Stimulated activated CD8-positive, alpha-beta memory T cell treated with anti-CD3 and anti-CD28 coated beads, Interleukin-12 subunit alpha, Interleukin-12 subunit beta, amount 100 ng/mL, for 1 hour (primary cell): ENCODE results near the gene KDELR1.

Experiments used
- DNase-seq: peaks from one replicate; pipeline ENCODE4 v3.0.0-alpha.2; 2020; ENCODE audit warnings: low read depth

KDELR1 gene

GRCh38 chr19:48391100-48392005 lies at the start of gene KDELR1:
Gene KDELR1 (minus strand): TSS chr19:48391551. CDS start chr19:48391358, 193 bp downstream.
- DNase-seq: peak; percentile 54

DNA sequence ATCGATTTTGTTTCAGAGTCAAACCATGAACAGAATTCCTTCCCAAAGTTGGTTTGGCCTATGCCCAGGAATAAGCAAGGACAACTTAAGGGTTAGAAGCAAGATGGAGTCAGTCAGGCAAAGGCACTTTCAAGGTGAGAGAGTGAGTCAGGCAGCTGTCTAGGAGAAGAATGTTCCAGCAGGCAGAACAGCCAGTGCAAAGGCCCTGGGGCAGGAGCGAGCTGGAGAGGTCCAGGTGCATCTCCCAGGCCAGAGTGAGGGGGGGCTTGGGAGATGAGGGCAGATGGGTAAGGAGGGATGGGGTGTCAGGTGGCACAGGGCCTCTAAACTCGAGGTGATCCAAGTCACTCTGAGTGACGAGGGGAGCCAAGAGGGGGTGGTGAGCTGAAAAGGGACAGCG lies 45.2 kb upstream of the KDELR1 start:
- no peak for DNase-seq

DNA sequence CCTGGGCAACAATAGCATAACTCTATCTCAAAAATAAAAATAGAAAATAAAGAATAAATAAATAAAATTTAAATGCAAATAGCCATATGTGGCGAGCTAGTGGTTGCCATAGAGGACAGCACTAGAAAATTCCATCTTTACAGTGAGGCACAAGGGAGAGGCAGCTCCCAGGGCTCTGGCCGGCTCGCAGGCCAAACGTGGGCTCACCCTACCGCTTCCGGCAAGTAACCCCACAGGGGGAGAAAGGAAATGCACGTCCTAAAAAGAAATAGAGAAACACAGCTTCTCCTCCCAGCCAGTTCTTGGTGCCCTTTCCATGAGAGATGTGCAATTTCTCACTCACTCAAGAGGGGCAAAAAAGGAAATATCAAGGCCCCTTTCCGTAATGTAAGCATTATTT lies 42.0 kb upstream of the KDELR1 start:
- no peak for DNase-seq

- no peak for DNase-seq
Measured at GRCh38 chr19:48428670-48429069, 37.3 kb upstream of the KDELR1 start.

DNA sequence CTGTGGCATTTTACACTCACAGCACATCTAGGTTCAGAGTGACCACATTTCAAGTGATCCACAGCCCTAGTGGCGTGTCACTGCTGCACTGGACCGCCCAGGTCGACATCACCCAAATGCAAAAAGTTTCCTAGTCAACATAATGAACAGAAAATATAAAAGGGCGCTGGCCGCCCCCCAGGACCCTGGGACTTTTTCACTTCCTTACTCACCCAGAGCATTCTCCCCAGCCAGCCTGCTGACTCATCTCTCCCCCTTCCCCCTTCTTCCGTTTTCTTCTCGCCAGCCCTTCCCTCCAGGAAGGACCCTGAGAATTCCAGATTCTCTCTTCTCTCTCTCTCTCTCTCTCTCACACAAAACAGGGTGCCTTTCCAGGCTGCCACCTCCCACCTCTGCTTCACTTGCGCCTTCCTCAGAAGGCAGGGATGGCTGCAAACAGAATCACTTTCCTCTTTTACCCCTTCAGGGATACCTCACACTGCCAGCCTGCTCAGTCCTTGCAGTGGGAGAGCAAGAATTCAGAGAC lies 33.4 kb upstream of the KDELR1 start:
- DNase-seq: no peak

GRCh38 chr19:48421548-48421947 lies 30.2 kb upstream of the KDELR1 start:
- DNase-seq: no peak

GRCh38 chr19:48419158-48419920 lies 28.0 kb upstream of the KDELR1 start:
- DNase-seq: no peak

DNA sequence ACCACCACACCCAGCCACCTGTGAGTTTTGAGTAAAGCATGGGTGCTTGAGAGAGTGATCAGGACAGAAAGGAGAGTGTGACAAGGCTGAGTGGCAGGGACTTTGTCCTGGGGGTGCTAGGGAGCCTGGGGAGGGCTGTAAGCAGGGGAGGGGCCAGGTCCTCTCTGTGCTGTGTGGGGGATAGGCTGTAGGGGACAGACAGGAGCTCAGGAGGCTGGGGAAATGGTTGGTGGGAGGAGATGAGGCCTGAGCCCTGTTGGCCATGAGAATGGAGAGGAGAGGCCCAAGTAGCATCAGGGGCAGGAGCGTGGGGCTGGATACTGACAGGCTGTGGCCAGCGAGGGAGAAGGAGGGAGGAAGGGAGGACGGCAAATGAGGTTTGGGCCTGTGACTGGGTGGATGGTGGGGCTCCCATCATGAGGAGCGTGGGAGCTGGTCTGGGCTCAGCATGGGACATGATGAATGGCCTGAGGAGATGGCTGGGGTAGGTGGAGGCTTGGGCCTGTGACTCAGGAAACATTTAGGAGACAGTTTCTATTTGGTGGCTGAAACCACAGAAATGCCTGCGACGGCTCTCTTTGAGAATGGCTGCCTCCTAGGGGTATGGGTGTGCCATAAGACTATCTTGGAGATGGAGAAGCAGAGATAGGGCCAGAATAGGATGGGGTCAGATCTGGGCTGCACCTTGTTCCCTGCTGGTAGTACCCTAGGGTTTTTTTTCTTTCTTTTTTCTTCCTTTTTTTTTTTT lies 27.1 kb upstream of the KDELR1 start:
- no peak for DNase-seq

- no peak for DNase-seq
Measured at GRCh38 chr19:48417421-48417820, 26.1 kb upstream of the KDELR1 start.

DNA sequence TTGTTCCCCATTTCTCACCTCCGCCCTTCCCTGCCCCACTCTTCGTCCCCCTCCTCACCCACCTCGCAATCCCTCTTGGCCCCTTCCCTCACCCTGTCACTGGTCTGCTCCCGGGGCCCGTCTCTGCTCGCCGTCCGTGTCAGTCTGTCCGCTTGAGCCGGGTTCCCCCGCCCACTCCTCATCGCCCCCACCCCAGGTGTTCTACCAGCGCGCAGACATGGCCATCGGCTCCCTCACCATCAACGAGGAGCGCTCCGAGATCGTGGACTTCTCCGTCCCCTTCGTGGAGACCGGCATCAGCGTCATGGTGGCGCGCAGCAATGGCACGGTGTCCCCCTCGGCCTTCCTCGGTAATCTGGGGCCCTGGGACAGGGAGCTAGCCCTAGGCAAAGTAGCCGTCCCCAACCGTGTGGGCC lies 24.5 kb upstream of the KDELR1 start:
- DNase-seq: no peak

GRCh38 chr19:48415395-48415794 lies 24.0 kb upstream of the KDELR1 start:
- DNase-seq: peak; percentile 41

- DNase-seq: no peak
Measured at GRCh38 chr19:48413879-48414587, 22.7 kb upstream of the KDELR1 start.

GRCh38 chr19:48405850-48406249 lies 14.5 kb upstream of the KDELR1 start:
- DNase-seq: no peak

GRCh38 chr19:48405010-48405659 lies 13.8 kb upstream of the KDELR1 start:
- no peak for DNase-seq

- DNase-seq: no peak
Measured at GRCh38 chr19:48403606-48404005, 12.3 kb upstream of the KDELR1 start.

DNA sequence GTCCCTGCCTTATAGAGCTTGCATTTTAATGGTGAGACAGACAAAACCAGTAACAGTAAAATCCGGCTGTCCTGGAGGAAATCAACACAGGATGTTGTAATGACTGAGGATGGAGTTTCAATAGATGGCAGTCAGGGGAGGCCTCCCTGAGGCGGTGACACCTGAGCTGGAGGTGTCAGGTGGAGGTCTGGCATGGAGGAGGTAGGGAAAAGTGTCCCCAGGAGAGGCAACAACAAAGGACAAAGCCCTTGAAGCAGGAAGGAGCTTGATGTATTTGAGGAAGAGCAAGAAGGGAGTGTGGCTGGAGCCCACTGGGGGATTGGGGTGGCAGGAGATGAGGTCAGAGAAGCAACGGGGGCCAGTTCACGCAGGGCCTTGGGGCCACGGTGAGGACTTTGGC lies 9.9 kb upstream of the KDELR1 start:
- DNase-seq: no peak

DNA sequence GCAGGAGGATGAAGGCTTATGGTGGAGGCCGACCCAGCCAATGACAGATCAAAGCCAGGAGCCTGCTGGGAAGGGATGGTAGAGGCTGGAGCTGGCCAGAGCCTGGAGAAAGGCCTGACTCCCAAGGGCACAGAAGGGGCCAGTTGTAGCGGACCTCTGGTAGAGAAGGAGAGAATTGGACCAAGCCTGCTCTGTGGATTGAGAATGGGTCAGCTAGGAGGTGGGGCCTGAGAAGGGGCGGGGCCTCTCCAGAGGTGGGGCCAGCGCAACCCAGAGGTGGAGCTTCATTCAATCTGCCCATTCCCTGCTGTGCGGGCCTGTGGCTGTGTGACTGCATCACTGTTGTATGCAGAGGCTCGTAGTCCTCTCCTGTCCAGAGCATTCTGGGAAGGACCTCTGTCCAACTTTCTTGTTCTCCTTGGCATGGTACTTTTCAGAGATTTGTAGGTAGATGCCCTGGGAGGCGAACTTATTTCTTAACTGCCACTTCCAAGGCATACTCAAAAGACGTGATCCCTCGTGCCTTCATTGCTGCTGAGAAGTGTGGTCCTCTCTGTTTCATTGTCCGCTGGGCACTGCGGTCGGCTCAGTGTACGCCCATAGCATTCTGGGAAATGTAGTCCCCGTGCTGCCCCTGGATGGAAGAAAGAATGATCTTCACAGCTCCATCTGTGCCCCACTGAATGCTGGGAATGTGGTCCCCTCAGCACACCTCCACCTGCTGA lies 8.8 kb upstream of the KDELR1 start:
- no peak for DNase-seq

GRCh38 chr19:48398375-48399235 lies 7.3 kb upstream of the KDELR1 start:
- DNase-seq: peak; percentile 67

GRCh38 chr19:48398102-48398374 lies 6.7 kb upstream of the KDELR1 start:
- no peak for DNase-seq
